Hepatocyte (in vitro differentiated cells): ENCODE results near the gene RPS21. TPM values are rescaled to one million over a fixed set of nuclear protein-coding genes. Genes with fewer than 3 reads are reported as not detected.
A peak's percentile ranks its signal among the peaks of the same experiment; 100 is the strongest.

Experiments
- DNase-seq: peaks from one replicate; pipeline ENCODE4 v3.0.0-alpha.2; 2016; ENCODE audit warnings: low spot score
- H2AFZ ChIP-seq: fragments of 200-600 bp; sonication (generic); 2 replicates; pipeline ENCODE4 v1.6.0; 2016; ENCODE audit warnings: antibody characterized with exemption, mild to moderate bottlenecking
- H3K27ac ChIP-seq: fragments of 200-600 bp; sonication (generic); 2 replicates; pipeline ENCODE4 v1.5.1; 2016; ENCODE audit warnings: mild to moderate bottlenecking
- H3K27me3 ChIP-seq: fragments of 200-600 bp; sonication (generic); 2 replicates; pipeline ENCODE4 v1.6.1; 2016
- H3K36me3 ChIP-seq: fragments of 200-600 bp; sonication (generic); replicated peaks from 2 replicates; pipeline ENCODE4 v1.5.1; 2016; ENCODE audit warnings: low read depth; ENCODE audit not compliant: insufficient read depth
- H3K4me1 ChIP-seq: fragments of 200-600 bp; sonication (generic); 2 replicates; pipeline ENCODE4 v1.5.1; 2016; ENCODE audit warnings: mild to moderate bottlenecking, moderate library complexity; ENCODE audit not compliant: insufficient read depth
- H3K4me2 ChIP-seq: fragments of 200-600 bp; sonication (generic); 2 replicates; pipeline ENCODE4 v1.6.0; 2016
- H3K4me3 ChIP-seq: fragments of 200-600 bp; sonication (generic); 2 replicates; pipeline ENCODE4 v1.5.1; 2016; ENCODE audit warnings: mild to moderate bottlenecking
- H3K79me2 ChIP-seq: fragments of 200-600 bp; sonication (generic); 2 replicates; pipeline ENCODE4 v1.6.0; 2017; ENCODE audit warnings: mild to moderate bottlenecking
- H3K9me2 ChIP-seq: fragments of 200-600 bp; sonication (generic); replicated peaks from 2 replicates; pipeline ENCODE4 v1.6.0; 2017; ENCODE audit warnings: mild to moderate bottlenecking; ENCODE audit not compliant: insufficient read depth
- H3K9me3 ChIP-seq: fragments of 200-600 bp; sonication (generic); 2 replicates; pipeline ENCODE4 v1.5.1; 2016; ENCODE audit warnings: low read depth, mild to moderate bottlenecking
- H4K20me1 ChIP-seq: fragments of 200-600 bp; sonication (generic); 2 replicates; pipeline ENCODE4 v1.6.0; 2016; ENCODE audit warnings: mild to moderate bottlenecking; ENCODE audit not compliant: insufficient read depth, poor library complexity, severe bottlenecking
- EZH2 ChIP-seq: fragments of 200-600 bp; sonication (generic); IDR thresholded peaks from 2 replicates; pipeline ENCODE4 v1.6.1; 2016; ENCODE audit warnings: antibody characterized with exemption, mild to moderate bottlenecking, borderline replicate concordance
- EZH2phosphoT487 ChIP-seq: fragments of 200-600 bp; sonication (generic); IDR thresholded peaks from one replicate; pipeline ENCODE4 v1.6.1; 2018; ENCODE audit warnings: antibody characterized with exemption, mild to moderate bottlenecking, low read depth, moderate library complexity; ENCODE audit not compliant: unreplicated experiment, severe bottlenecking
- WGBS: methylation state at CpG from one replicate; pipeline ENCODE4 v1.1.6; 2016; ENCODE audit warnings: low lambda C conversion rate; ENCODE audit errors: missing lambda C conversion rate; 5-methylcytosine and 5-hydroxymethylcytosine counted together
- polyA plus RNA-seq: library from polyadenylated mRNA; unstranded; fragments of >200 nt; fragmentation: Nextera tagmentation; extraction: Ambion mirVana; gene quantifications from 2 replicates; pipeline ENCODE4 v1.2.1, GENCODE V29; 2016
- total RNA-seq: library from RNA; depleted of rRNA; stranded (reverse); fragments of >200 nt; gene quantifications from 2 replicates; pipeline ENCODE4 v1.2.3, GENCODE V29; 2014
- TF ChIP-seq, protein P1 (sequence below): fragments of 200-600 bp; sonication (generic); IDR thresholded peaks from 2 replicates; pipeline ENCODE4 v1.5.1; 2016; ENCODE audit warnings: antibody characterized with exemption, mild to moderate bottlenecking; ENCODE audit not compliant: poor library complexity

Gene RPS21
- total and polyA plus RNA-seq, 2 experiments from 2014 or later = 460 to 1,754 TPM

DNA sequence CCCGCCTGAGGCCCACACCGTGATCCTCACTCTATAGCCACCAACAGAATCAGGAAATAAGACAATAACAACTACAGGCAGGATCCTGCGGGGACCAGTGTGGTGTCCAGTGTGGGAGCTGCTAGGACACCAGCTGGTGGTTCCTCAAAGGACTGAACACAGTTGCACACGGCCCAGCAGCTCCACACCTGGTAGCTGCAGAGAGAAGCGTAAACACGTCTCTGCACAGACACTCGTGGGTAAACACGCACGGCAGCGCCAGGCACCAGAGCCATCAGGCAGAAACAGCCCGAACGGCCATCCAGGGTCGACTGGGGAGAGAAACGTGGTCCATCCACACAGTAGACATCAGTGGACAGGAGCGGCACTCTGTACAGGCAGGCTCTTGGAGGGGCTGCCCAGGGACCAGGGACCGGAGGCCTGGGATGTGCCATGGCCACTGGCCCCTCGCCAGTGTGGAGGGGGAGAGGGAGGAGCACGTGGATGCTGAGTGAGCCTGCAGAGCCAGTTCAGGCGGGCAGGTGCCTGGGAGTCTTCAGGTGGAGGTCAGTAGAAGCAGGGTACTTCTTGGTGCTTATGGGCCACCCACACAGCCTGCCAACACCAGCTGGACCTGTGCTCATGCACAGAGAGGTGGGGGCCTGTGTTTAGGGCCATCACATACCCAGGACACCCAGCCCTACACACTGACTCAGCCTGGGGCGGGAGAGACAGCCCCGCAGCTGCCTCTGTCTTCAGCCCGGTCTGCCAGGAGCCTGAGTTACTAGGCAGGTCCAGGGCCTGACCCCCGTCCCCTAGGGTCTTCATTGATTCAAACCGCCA lies 12.4 kb upstream of the RPS21 start:
- Histone ChIP-seq H3K9me2 (no peaks in the 10 kb centered on the region), H4K20me1 (no peaks in the 10 kb centered on the region), H3K4me3 (no peak overlapping the region), H3K4me2 (peak overlapping the region; percentile 33), H3K27ac (peak overlapping the region; percentile 88), H3K4me1 (peaks cover 58% of the 10 kb centered on the region), H3K27me3 (no peaks in the 10 kb centered on the region), H3K79me2 (no peaks in the 10 kb centered on the region), H3K36me3 (no peaks in the 10 kb centered on the region), H3K9me3 (no peaks in the 10 kb centered on the region), H2AFZ (no peak overlapping the region)
- peak; percentile 35 for DNase-seq
- TF ChIP-seq EZH2 (no peak), EZH2phosphoT487 (no peak)
- TF ChIP-seq, protein P1, sequence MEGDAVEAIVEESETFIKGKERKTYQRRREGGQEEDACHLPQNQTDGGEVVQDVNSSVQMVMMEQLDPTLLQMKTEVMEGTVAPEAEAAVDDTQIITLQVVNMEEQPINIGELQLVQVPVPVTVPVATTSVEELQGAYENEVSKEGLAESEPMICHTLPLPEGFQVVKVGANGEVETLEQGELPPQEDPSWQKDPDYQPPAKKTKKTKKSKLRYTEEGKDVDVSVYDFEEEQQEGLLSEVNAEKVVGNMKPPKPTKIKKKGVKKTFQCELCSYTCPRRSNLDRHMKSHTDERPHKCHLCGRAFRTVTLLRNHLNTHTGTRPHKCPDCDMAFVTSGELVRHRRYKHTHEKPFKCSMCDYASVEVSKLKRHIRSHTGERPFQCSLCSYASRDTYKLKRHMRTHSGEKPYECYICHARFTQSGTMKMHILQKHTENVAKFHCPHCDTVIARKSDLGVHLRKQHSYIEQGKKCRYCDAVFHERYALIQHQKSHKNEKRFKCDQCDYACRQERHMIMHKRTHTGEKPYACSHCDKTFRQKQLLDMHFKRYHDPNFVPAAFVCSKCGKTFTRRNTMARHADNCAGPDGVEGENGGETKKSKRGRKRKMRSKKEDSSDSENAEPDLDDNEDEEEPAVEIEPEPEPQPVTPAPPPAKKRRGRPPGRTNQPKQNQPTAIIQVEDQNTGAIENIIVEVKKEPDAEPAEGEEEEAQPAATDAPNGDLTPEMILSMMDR = no peak
- 73% methylated on average over 24 of the region's 24 CpGs for WGBS

DNA sequence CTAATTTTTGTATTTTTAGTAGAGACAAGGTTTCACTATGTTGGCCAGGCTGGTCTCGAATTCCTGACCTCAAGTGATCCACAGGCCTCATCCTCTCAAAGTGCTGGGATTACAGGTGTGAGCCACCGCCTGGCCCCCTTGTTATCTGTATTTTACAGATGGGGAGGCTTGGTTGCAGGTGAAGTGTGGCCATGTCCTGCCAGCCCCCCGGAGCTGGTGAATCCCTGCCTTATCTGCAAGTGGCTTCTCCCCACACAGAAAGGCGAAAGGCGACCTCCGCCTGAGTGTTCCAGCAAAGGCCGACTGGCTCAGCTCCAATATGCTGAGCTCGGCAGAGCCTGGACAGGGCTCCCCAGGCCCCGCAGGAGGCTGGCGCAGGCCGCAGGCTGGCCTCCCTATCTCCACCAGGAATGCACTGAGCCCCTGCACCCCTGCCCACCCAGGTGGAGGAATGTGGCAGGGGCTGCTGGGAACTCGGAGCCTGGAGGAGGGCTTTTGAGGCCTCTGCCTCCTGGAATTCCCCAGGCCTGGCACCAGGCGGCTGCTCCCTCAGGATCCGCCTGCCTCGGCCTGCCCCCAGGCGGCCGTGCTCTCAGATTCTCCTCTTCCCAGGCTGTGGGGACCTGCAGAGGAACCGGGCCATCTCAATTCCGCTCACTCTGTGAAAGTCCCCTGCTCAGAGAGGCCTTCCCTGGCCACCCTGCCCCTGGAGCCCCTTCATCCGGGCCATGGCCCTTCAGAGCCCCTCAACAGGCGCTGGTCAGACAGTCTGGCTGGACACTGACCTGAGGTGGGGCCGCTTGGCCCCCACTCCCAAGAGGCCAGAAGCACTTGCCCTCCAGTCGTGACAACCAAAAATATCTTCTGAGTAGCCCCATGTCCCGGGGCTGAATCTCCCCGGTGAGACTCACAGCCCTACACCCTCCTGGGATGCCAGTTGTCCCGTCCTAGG lies 10.5 kb upstream of the RPS21 start:
- no peaks in the 10 kb centered on the region for H3K9me3 ChIP-seq
- peak overlapping the region; percentile 36 for H3K4me2 ChIP-seq
- DNase-seq = peak; percentile 91
- H3K36me3 ChIP-seq = no peaks in the 10 kb centered on the region
- H2AFZ ChIP-seq = no peak overlapping the region
- peaks cover 51% of the 10 kb centered on the region for H3K4me1 ChIP-seq
- 46% methylated on average over 25 of the region's 26 CpGs for WGBS
- H4K20me1 ChIP-seq = no peaks in the 10 kb centered on the region
- no peaks in the 10 kb centered on the region for H3K9me2 ChIP-seq
- no peaks in the 10 kb centered on the region for H3K27me3 ChIP-seq
- no peaks in the 10 kb centered on the region for H3K79me2 ChIP-seq
- H3K4me3 ChIP-seq = no peak overlapping the region
- peak overlapping the region; percentile 88 for H3K27ac ChIP-seq
- no peak for TF ChIP-seq EZH2
- TF ChIP-seq, protein P1 = peak; percentile 60

DNA sequence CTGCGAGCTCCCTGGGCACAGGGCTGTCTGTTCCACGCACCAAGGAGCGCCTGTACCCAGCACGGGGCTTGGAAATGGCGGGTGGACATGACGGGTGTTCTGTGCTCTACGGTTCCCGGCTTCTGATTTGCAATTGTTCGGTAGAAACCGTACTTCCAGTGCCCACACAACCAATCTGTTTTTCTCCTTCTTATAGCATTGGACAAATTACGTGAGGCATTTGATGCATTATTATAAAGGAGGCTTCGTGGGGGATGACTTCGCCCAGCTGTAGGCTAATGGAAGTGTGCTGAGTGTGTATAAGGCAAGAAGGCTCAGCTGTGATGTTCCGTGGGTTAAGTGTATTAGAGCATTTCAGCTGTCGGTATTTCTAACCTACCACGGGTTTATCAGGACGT lies 9.8 kb upstream of the RPS21 start:
- WGBS = 88% methylated on average over 17 of the region's 17 CpGs
- H3K4me1 ChIP-seq = peaks cover 51% of the 10 kb centered on the region

More for the DNA sequence above, 9.8 kb upstream of the RPS21 start:
- no peaks in the 10 kb centered on the region for H3K9me3 ChIP-seq
- no peak overlapping the region for H3K4me3 ChIP-seq
- H4K20me1 ChIP-seq = no peaks in the 10 kb centered on the region
- TF ChIP-seq EZH2 = no peak
- no peak for TF ChIP-seq EZH2phosphoT487
- TF ChIP-seq, protein P1 = no peak
- peak overlapping the region; percentile 88 for H3K27ac ChIP-seq
- H3K9me2 ChIP-seq = no peaks in the 10 kb centered on the region
- no peaks in the 10 kb centered on the region for H3K36me3 ChIP-seq
- no peak overlapping the region for H3K4me2 ChIP-seq
- no peak for DNase-seq
- no peak overlapping the region for H2AFZ ChIP-seq
- H3K27me3 ChIP-seq = no peaks in the 10 kb centered on the region
- no peaks in the 10 kb centered on the region for H3K79me2 ChIP-seq
